CD4-positive, alpha-beta T cell (primary cell): ENCODE results near the gene SLC2A10. TPM values are rescaled to one million over a fixed set of nuclear protein-coding genes. Genes with fewer than 3 reads are reported as not detected.

Experiments used
- ATAC-seq: fragments of 200-7000 bp; cut with Tn5 transposase; one replicate; pipeline ENCODE4 v1.10.0; 2022; ENCODE audit warnings: mild to moderate bottlenecking; ENCODE audit not compliant: poor library complexity
- CTCF ChIA-PET: fragments of 350-600 bp; sonication (Branson Sonifier 250); formaldehyde crosslinking; loops from one replicate; lab custom pipeline; 2021; ENCODE audit warnings: antibody characterized with exemption, inconsistent platforms; lab: Charles Lee
- POLR2A ChIA-PET: fragments of 350-600 bp; sonication (Branson Sonifier 250); formaldehyde crosslinking; loops from one replicate; lab custom pipeline; 2021; ENCODE audit warnings: antibody characterized with exemption, inconsistent platforms; lab: Charles Lee
- DNase-seq, 14 experiments: peaks; one replicate each; pipeline ENCODE4 v3.0.0-alpha.2; 2013 to 2020; ENCODE audit warnings: mixed read lengths in 2 of 14
- H3K27ac ChIP-seq, 2 donors: one replicate each; pipeline versions ENCODE4 v1.5.1 to v1.7.0; 2013; ENCODE audit warnings: low read length in 2 of 2, low read depth in 1 of 2, mild to moderate bottlenecking in 1 of 2
- H3K27me3 ChIP-seq, 2 experiments: 1 replicate in 1 of 2; 2 replicates in 1 of 2; pipeline versions ENCODE4 v1.6.1 to v1.7.0; 2013; ENCODE audit warnings: low read length in 2 of 2, control low read depth in 1 of 2, mild to moderate bottlenecking in 1 of 2, moderate library complexity in 1 of 2; ENCODE audit not compliant: insufficient read depth in 2 of 2, control insufficient read depth in 1 of 2
- H3K36me3 ChIP-seq: one replicate; pipeline ENCODE4 v1.6.1; 2013; ENCODE audit warnings: low read length, control low read depth; ENCODE audit not compliant: insufficient read depth
- H3K4me1 ChIP-seq: one replicate; pipeline ENCODE4 v1.6.1; 2013; ENCODE audit warnings: low read length, control low read depth; ENCODE audit not compliant: insufficient read depth
- H3K4me3 ChIP-seq: one replicate; pipeline ENCODE4 v1.5.1; 2013; ENCODE audit warnings: mild to moderate bottlenecking, low read length, moderate library complexity
- H3K9me3 ChIP-seq, 2 experiments: 1 replicate in 1 of 2; 2 replicates in 1 of 2; pipeline versions ENCODE4 v1.6.1 to v1.7.0; 2013; ENCODE audit warnings: low read length in 2 of 2, mild to moderate bottlenecking in 2 of 2, control low read depth in 1 of 2, moderate library complexity in 1 of 2; ENCODE audit not compliant: control insufficient read depth in 1 of 2, insufficient read depth in 1 of 2
- H3K27ac Mint-ChIP-seq: one replicate; pipeline ENCODE4 v1.8.0; 2020; ENCODE audit warnings: mixed read lengths
- H3K27me3 Mint-ChIP-seq: one replicate; pipeline ENCODE4 v1.8.0; 2021; ENCODE audit warnings: mixed read lengths
- H3K36me3 Mint-ChIP-seq: one replicate; pipeline ENCODE4 v1.8.0; 2021; ENCODE audit warnings: low read depth, mixed read lengths
- H3K4me1 Mint-ChIP-seq: one replicate; pipeline ENCODE4 v1.8.0; 2021; ENCODE audit warnings: low read depth, mixed read lengths
- H3K4me3 Mint-ChIP-seq: one replicate; pipeline ENCODE4 v1.8.0; 2020; ENCODE audit warnings: mild to moderate bottlenecking, mixed read lengths
- H3K9me3 Mint-ChIP-seq: one replicate; pipeline ENCODE4 v1.8.0; 2020; ENCODE audit warnings: mixed read lengths
- CTCF ChIP-seq: fragments of 200-600 bp; IDR thresholded peaks from one replicate; pipeline ENCODE4 v1.8.0; 2022; ENCODE audit warnings: antibody characterized with exemption, mild to moderate bottlenecking
- intact Hi-C, 2 experiments: fragments of 100-400 bp; cut with DNase I in 1 of 2; cut with micrococcal nuclease in 1 of 2; formaldehyde crosslinking; loops; one replicate each; pipeline versions ENCODE4 v1.15.1 to v1.9.0; 2023 to 2025; cut with DNase I, micrococcal nuclease
- total RNA-seq, 174 experiments: library from RNA in 2 of 174; stranded (reverse) in 2 of 174; gene quantifications; one replicate each; pipeline ENCODE4 v1.2.3 and lab custom pipeline; 2021 to 2026

Gene SLC2A10
- total RNA-seq, 2 experiments from 2014 or later, result not detected

- intact Hi-C loops, result no loop called here
- Mint-ChIP-seq H3K4me3 (no peak overlapping the region), H3K4me1 (no peaks in the 10 kb centered on the region), H3K27me3 (peaks cover 49% of the 10 kb centered on the region), H3K27ac (no peak overlapping the region), H3K9me3 (no peaks in the 10 kb centered on the region), H3K36me3 (no peaks in the 10 kb centered on the region)
- Histone ChIP-seq H3K27me3 (peaks cover 0 to 18% of the 10 kb centered on the region in 2 experiments), H3K27ac (no peak overlapping the region), H3K36me3 (no peaks in the 10 kb centered on the region), H3K4me3 (no peak overlapping the region), H3K9me3 (no peaks in the 10 kb centered on the region), H3K4me1 (no peaks in the 10 kb centered on the region)
- DNase-seq, result no peak
- ATAC-seq, result no peak
- CTCF ChIA-PET, result no interaction called here
- no peak for TF ChIP-seq CTCF
- POLR2A ChIA-PET, result no interaction called here
Observed at GRCh38 chr20:46700481-46700880, 9.0 kb upstream of the SLC2A10 start.

- intact Hi-C loops, result no loop called here
- peaks cover 51% of the 10 kb centered on the region for H3K27me3 Mint-ChIP-seq
Observed at GRCh38 chr20:46701057-46701456, 8.4 kb upstream of the SLC2A10 start.

GRCh38 chr20:46701556-46701955, 7.9 kb upstream of the SLC2A10 start:
- intact Hi-C loops, result no loop called here
- H3K4me1 Mint-ChIP-seq, result no peaks in the 10 kb centered on the region
- POLR2A ChIA-PET, result no interaction called here
- H3K9me3 ChIP-seq, result peaks cover 0 to 6% of the 10 kb centered on the region in 2 experiments
- ATAC-seq (no peak), DNase-seq (no peak)
- peaks cover 54% of the 10 kb centered on the region for H3K27me3 Mint-ChIP-seq
- TF ChIP-seq CTCF, result no peak
- H3K36me3 ChIP-seq, result no peaks in the 10 kb centered on the region
- CTCF ChIA-PET, result no interaction called here
- no peak overlapping the region for H3K4me3 ChIP-seq
- peaks cover 0 to 21% of the 10 kb centered on the region in 2 experiments for H3K27me3 ChIP-seq
- H3K27ac Mint-ChIP-seq, result no peak overlapping the region
- H3K27ac ChIP-seq, result no peak overlapping the region
- H3K9me3 Mint-ChIP-seq, result peaks cover 2% of the 10 kb centered on the region
- H3K4me3 Mint-ChIP-seq, result no peak overlapping the region
- no peaks in the 10 kb centered on the region for H3K4me1 ChIP-seq
- H3K36me3 Mint-ChIP-seq, result no peaks in the 10 kb centered on the region

More at GRCh38 chr20:46701057-46701456, 8.4 kb upstream of the SLC2A10 start:
- Mint-ChIP-seq H3K4me1 (no peaks in the 10 kb centered on the region), H3K27ac (no peak overlapping the region), H3K4me3 (no peak overlapping the region), H3K36me3 (no peaks in the 10 kb centered on the region), H3K9me3 (no peaks in the 10 kb centered on the region)
- Histone ChIP-seq H3K4me3 (no peak overlapping the region), H3K27ac (no peak overlapping the region), H3K9me3 (peaks cover 0 to 1% of the 10 kb centered on the region in 2 experiments), H3K4me1 (no peaks in the 10 kb centered on the region), H3K36me3 (no peaks in the 10 kb centered on the region), H3K27me3 (peaks cover 0 to 21% of the 10 kb centered on the region in 2 experiments)
- no peak for TF ChIP-seq CTCF
- ChIA-PET POLR2A (no interaction called here), CTCF (no interaction called here)
- no peak for ATAC-seq
- no peak for DNase-seq
